GM18499 (cell line): Measurements from ENCODE around the gene ADGRG3.

Source experiments
- ATAC-seq: cut with Tn5 transposase; IDR thresholded peaks from one replicate; pipeline ENCODE4 v1.9.1; 2021; ENCODE audit warnings: moderate number of reproducible peaks; ENCODE audit not compliant: insufficient read depth, unreplicated experiment

The ADGRG3 gene

DNA sequence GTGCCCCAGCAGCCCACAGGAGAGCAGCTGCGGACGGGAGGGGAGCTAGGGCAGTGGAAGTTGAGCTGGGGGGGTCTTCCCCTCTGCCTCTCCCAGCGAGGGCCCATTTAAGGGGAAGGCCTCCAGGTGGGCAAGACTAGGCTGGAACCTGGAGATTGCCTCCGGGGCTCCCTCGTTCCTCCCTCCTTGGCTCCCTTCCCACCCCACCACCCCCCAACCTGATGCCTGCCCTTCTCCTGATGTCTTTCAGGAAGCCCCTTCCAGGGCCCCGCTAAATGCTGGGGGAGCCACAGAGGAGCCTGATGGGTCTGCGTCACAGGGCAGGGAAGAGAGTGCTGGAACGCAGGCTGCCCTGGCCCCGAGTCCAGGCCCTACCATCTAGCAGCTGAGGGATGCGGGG is 22.9 kb upstream of the ADGRG3 start:
- ATAC-seq = no peak

DNA sequence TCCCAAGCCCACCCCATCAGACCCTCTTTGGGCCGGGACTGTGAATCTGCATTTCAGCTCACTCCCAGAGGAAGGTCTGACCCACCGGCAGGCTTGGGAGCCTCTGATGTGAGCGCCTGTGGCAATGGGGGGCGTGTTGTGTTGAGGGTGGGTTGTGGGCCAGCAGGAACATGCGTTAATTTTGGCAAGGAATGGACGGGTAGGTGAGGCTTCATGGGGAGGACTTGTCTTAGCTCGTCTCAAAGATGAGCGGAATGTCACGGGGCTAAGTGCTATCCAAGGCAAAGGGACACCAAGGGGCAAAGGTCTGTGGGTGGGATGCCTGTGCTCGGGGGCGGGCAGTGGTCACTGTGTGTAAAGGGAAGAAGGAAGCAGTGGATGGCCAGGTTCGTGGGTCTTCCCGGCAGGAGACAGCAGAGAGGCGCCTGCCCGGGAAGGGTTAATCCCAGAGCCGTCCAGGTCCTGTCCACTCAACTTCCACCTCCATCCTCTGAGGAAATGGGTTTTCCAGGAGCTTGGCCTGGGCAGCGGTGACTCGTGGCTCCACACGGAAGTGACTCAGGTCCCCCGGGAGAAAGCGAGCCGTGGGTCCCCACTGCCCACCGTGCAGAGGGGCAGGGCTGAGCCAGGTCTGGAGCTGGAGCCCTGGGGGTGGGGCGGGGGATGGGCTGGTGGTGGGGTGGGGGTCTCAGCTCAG is 22.3 kb upstream of the ADGRG3 start:
- no peak for ATAC-seq

DNA sequence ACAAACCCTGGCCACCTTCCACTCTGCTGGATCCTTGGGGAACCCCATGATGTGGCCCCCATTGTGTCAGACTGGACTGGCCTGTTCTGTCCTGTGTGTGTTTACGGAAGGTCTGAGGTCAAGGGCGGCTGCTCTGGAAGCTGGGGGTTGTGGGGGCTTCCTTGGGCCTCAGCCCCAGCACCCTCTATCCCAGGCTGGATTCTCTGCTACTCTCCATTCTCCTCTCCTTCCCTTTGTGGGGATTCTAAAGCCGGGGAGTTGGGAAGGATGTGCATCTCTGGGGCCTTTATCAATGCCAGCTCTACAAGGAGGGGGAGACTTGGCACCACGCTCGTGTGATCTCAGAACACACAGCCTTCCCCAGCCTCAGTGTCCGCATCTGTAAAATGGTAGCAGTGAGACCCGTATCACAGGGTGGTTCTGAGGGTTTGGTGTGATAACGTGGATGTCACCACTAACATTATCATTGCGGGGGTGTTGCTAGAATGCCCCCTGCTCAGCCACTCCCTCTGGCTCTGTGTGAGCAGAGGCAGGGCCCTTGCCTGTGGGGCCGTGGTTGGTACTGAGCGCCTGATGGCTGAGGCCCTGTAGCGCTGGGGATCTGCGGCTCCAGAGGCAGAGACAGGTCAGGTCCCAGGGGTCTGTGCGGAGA is 21.6 kb upstream of the ADGRG3 start:
- ATAC-seq = no peak

- no peak for ATAC-seq
These were observed 20.8 kb upstream of the ADGRG3 start for GRCh38 chr16:57647136-57647875.

- no peak for ATAC-seq
These were observed 20.0 kb upstream of the ADGRG3 start for GRCh38 chr16:57648125-57648524.

GRCh38 chr16:57648581-57649442 is 19.3 kb upstream of the ADGRG3 start:
- ATAC-seq = no peak

- no peak for ATAC-seq
These were observed 18.7 kb upstream of the ADGRG3 start for GRCh38 chr16:57649443-57649751.

GRCh38 chr16:57649846-57650245 is 18.3 kb upstream of the ADGRG3 start:
- no peak for ATAC-seq

DNA sequence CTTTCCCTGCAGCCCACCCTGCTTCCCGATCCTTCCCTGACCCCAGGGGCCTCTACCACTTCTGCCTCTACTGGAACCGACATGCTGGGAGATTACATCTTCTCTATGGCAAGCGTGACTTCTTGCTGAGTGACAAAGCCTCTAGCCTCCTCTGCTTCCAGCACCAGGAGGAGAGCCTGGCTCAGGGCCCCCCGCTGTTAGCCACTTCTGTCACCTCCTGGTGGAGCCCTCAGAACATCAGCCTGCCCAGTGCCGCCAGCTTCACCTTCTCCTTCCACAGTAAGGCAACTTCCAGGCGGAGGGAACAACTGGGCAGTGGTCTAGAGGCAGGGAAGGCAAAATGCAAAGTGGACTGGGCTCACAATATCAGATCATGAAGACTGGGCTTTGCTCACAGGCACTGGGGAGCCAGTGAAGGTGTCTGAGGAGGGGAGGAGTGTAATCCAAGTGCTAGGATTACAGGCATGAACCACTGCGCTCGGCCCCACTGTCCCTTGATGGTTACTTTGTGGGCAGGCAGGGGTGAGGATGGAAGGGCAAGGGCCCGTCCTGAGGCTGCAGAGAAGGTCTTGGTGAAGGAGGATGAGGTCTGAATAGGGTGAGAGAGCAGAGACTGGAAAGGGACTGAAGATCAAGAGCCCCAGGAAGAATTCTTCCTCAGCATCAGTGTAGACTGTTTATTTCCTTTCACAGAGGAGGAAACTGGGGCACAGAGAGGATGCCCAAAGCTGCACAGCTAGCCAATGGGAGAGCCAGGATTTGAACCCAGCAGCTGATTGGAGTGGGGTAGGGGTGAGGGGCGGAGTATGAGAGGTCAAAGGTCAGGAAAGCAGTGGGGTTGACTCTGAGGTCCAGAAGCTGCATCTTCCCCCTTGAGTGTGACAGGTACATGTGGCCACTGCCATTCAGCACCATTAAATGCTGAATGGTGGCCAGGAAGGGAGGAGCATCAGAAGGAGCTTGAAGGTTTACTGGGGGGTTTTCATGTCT is 16.5 kb upstream of the ADGRG3 start:
- ATAC-seq = no peak

DNA sequence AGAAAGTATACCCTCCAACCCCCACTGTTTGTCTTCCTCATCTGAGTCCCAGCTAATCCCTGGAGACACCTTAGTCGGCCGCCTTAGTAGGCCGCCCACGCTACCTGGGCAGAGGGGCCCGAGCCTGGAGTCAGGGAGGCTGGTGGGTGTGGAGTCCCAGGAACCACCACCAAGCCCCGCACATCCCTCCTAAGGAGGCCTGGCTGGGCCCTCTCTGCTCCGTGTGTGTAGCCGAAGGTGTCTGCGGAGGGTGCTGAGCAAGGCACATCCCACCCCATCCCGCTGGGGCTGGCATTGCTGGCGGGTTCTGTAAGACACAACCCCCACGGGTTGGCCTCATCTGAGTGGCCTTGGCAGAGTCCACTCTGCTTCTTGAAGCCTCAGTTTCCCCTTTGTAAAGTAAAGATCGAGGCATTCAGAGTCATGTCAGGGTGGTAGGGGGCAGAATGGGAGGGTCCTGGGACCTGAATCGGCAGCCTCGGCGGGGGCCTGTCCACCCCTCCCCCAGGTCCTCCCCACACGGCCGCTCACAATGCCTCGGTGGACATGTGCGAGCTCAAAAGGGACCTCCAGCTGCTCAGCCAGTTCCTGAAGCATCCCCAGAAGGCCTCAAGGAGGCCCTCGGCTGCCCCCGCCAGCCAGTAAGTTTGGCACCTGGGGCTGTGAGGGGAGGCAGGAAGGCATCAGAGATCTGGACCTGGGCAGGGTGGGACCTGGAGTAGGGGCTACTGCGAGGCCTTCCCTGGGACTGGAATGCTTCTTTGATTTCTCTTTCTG is 15.2 kb upstream of the ADGRG3 start:
- no peak for ATAC-seq

- ATAC-seq = no peak
These were observed 14.2 kb upstream of the ADGRG3 start for GRCh38 chr16:57653936-57654335.

DNA sequence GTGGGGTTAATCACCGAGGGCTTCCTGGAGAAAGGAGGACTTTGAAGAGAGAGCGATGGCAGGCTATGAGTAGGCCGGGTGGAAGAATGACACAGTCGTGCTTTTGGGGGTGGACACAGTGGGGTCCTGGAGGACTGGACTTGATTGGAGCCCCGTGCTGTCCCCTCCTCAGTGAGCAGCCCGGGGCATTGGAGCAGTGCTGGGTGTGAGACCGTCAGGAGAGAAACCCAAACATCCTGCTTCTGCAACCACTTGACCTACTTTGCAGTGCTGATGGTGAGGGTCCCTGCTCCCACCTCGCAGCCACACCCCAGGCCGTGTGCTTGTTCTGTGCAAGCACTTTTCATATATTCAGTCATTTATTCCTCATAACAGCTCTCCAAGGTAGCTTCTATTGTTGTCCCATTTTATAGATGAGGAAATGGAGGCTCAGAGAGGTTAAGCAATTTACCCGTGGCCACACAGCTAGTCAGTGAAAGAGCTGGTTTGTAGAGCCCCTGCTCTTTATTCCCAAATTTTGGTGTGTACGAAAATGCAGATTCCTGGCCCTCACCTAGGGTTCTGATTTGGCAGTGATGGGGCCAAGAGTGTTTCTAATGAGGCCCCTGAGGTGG is 11.7 kb upstream of the ADGRG3 start:
- ATAC-seq = no peak

DNA sequence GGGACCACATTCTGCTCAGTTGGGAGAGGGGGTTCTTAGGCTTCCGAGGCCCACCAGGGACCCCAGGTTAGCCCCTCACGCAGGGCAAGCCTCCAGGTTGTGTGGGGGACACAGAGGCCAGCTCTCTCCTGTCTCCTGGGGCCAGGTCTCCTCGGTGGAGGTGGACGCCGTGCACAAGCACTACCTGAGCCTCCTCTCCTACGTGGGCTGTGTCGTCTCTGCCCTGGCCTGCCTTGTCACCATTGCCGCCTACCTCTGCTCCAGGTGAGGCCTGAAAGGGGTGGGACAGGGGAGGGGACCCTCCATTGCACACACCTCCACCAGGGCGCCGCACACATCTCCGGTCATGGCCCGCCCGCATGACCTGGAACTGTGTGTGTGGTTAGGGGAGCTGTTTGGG is 10.9 kb upstream of the ADGRG3 start:
- ATAC-seq = no peak

GRCh38 chr16:57658130-57658877 is 9.8 kb upstream of the ADGRG3 start:
- no peak for ATAC-seq

DNA sequence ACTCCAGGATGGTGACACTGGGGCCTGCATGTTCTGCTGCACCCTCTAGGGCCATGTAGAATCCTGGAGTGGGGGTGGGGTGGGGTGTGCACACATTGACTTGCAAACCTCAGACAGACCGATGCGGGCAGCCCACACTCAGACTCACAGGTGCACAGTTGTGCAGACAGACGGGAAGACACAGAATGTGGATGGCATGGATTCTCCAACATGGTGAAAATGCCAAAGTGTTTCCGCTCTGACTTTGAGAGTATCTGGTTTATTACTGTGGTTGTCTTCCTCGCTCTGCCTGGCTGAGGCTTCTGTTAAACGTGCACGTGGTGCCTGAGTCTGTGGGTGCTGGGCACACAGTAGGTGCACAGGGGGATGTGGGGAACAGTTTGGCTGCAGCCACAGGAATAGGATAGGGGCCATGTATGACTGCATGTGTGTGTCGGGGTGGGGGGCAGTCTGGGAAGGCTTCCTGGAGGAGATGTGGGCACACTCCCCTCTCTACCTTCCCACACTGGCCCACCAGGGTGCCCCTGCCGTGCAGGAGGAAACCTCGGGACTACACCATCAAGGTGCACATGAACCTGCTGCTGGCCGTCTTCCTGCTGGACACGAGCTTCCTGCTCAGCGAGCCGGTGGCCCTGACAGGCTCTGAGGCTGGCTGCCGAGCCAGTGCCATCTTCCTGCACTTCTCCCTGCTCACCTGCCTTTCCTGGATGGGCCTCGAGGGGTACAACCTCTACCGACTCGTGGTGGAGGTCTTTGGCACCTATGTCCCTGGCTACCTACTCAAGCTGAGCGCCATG is 9.0 kb upstream of the ADGRG3 start:
- ATAC-seq = no peak

GRCh38 chr16:57660715-57661463 is 7.2 kb upstream of the ADGRG3 start:
- no peak for ATAC-seq
